HepG2 (cell line): ENCODE measurements around the gene COMMD1. TPM values are rescaled to one million over a fixed set of nuclear protein-coding genes. Genes with fewer than 3 reads are reported as not detected.

ENCODE experiments used
- ASH2L ChIP-seq: fragments of 300-600, 200-600 bp; sonication (generic); IDR thresholded peaks from 2 replicates; pipeline ENCODE4 v1.7.0; 2017; ENCODE audit warnings: low read depth, mild to moderate bottlenecking, moderate library complexity, mixed read lengths, low read length; ENCODE audit not compliant: insufficient read length
- ATF7 ChIP-seq, 2 experiments: fragments of 450-650 bp in 1 of 2; sonication (generic) in 1 of 2; formaldehyde crosslinking in 1 of 2; IDR thresholded peaks; 2 replicates each; pipeline versions ENCODE4 v1.4.0 to v1.6.1; 2016 to 2020; ENCODE audit warnings: antibody characterized with exemption in 1 of 2, mild to moderate bottlenecking in 1 of 2, missing genetic modification reagents in 1 of 2
- FOXK1 ChIP-seq: sonication (generic); formaldehyde crosslinking; IDR thresholded peaks from 2 replicates; pipeline ENCODE4 v1.4.0; 2020; ENCODE audit warnings: low read depth, missing genetic modification reagents, borderline replicate concordance
- GTF3A ChIP-seq: sonication (generic); formaldehyde crosslinking; conservative IDR thresholded peaks from 2 replicates; pipeline ENCODE4 v1.4.0; 2020; ENCODE audit warnings: mild to moderate bottlenecking, missing genetic modification reagents
- HIC2 ChIP-seq: sonication (generic); formaldehyde crosslinking; IDR thresholded peaks from 2 replicates; pipeline ENCODE4 v1.9.0; 2022; ENCODE audit warnings: low read depth, missing genetic modification reagents
- HNF4A ChIP-seq: sonication (generic); formaldehyde crosslinking; IDR thresholded peaks from 2 replicates; pipeline ENCODE4 v1.4.0; 2020; ENCODE audit warnings: missing genetic modification reagents
- IRF9 ChIP-seq: sonication (generic); formaldehyde crosslinking; IDR thresholded peaks from 2 replicates; pipeline ENCODE4 v1.8.0; 2022; ENCODE audit warnings: missing genetic modification reagents, mild to moderate bottlenecking, borderline replicate concordance
- KDM5A ChIP-seq: fragments of 200-600 bp; sonication (generic); IDR thresholded peaks from 2 replicates; pipeline ENCODE4 v1.7.0; 2018; ENCODE audit warnings: antibody characterized with exemption, mild to moderate bottlenecking, low read length, borderline replicate concordance
- MYPOP ChIP-seq: sonication (generic); formaldehyde crosslinking; IDR thresholded peaks from 2 replicates; pipeline ENCODE4 v1.8.1; 2023; ENCODE audit warnings: mild to moderate bottlenecking, moderate library complexity, missing genetic modification reagents
- NFIC ChIP-seq: IDR thresholded peaks from 2 replicates; pipeline ENCODE4 v1.6.1; 2012; ENCODE audit warnings: mild to moderate bottlenecking, low read length, inconsistent platforms
- NFKBIZ ChIP-seq: IDR thresholded peaks from 2 replicates; pipeline ENCODE4 v1.6.1; 2018; ENCODE audit warnings: missing genetic modification reagents, missing compliant biosample characterization
- NRL ChIP-seq: sonication (generic); formaldehyde crosslinking; IDR thresholded peaks from 2 replicates; pipeline ENCODE4 v1.5.0; 2020; ENCODE audit warnings: missing genetic modification reagents, mild to moderate bottlenecking, moderate library complexity, borderline replicate concordance
- PRMT3 ChIP-seq: sonication (generic); formaldehyde crosslinking; IDR thresholded peaks from 2 replicates; pipeline ENCODE4 v1.8.1; 2022; ENCODE audit warnings: low read depth, mild to moderate bottlenecking, moderate library complexity, missing genetic modification reagents, borderline replicate concordance
- RARA ChIP-seq: IDR thresholded peaks from 2 replicates; pipeline ENCODE4 v1.6.1; 2016; ENCODE audit warnings: missing genetic modification reagents, missing compliant biosample characterization
- SMC3 ChIP-seq: IDR thresholded peaks from 2 replicates; pipeline ENCODE4 v1.6.1; 2011; ENCODE audit warnings: low read length, improper control_type of control experiment
- ZNF446 ChIP-seq: sonication (generic); formaldehyde crosslinking; IDR thresholded peaks from 2 replicates; pipeline ENCODE4 v1.5.0; 2020; ENCODE audit warnings: mild to moderate bottlenecking, missing genetic modification reagents
- ZNF557 ChIP-seq: sonication (generic); formaldehyde crosslinking; IDR thresholded peaks from 2 replicates; pipeline ENCODE4 v1.4.0; 2020; ENCODE audit warnings: missing genetic modification reagents
- ZNF597 ChIP-seq: sonication (generic); formaldehyde crosslinking; IDR thresholded peaks from 2 replicates; pipeline ENCODE4 v1.5.0; 2020; ENCODE audit warnings: missing genetic modification reagents
- ZNF598 ChIP-seq: sonication (generic); formaldehyde crosslinking; IDR thresholded peaks from 2 replicates; pipeline ENCODE4 v1.5.1; 2020; ENCODE audit warnings: mild to moderate bottlenecking, missing genetic modification reagents, borderline replicate concordance
- ZNF713 ChIP-seq: sonication (generic); formaldehyde crosslinking; IDR thresholded peaks from 2 replicates; pipeline ENCODE4 v1.4.0; 2020; ENCODE audit warnings: mild to moderate bottlenecking, missing genetic modification reagents
- ZNF776 ChIP-seq: sonication (generic); formaldehyde crosslinking; IDR thresholded peaks from 2 replicates; pipeline ENCODE4 v1.4.0; 2020; ENCODE audit warnings: mild to moderate bottlenecking, missing genetic modification reagents
- ZNF879 ChIP-seq: sonication (generic); formaldehyde crosslinking; IDR thresholded peaks from 2 replicates; pipeline ENCODE4 v1.8.1; 2023; ENCODE audit warnings: missing genetic modification reagents
- polyA plus RNA-seq, 8 experiments: library from polyadenylated mRNA; depleted of rRNA in 3 of 8; stranded (reverse) in 7 of 8; unstranded in 1 of 8; fragments of >200 nt; fragmentation: Illumina TruSeq in 4 of 8; extraction: Trizol in 4 of 8; gene quantifications; 2 replicates each; pipeline versions ENCODE4 v1.2.1 to v1.2.3, GENCODE V29; 2011 to 2016; ENCODE audit warnings: low read depth in 4 of 8, missing spikeins in 1 of 8, mixed read lengths in 1 of 8; ENCODE audit not compliant: insufficient read depth in 1 of 8
- total RNA-seq, 5 experiments: library from RNA; depleted of rRNA; stranded (reverse); fragments of >200 nt; fragmentation: Illumina TruSeq; extraction: Trizol; gene quantifications; 2 replicates each; pipeline ENCODE4 v1.2.3, GENCODE V29; 2016; ENCODE audit warnings: low read depth in 1 of 5

COMMD1 gene
- total and polyA plus RNA-seq, 2 of the 13 experiments (the other 11 are each of a cell fraction or from before 2014, with no cell fraction given): 25.7 to 105 TPM

- TF ChIP-seq FOXK1 (peak; percentile 91; the same call in 1 of the 2 replicates), ZNF879 (no peak; the same call in 1 of the 2 replicates), ZNF557 (peak; percentile 96), IRF9 (CRISPR knock-in tag) (peak; percentile 99; the same call in 1 of the 2 replicates), SMC3 (no peak), ZNF776 (CRISPR knock-in tag) (no peak; the same call in 1 of the 2 replicates), ZNF597 (CRISPR knock-in tag) (0 out of 2 replicates have a peak, but pooled peaks have one; percentile 58), GTF3A (CRISPR knock-in tag) (peak; percentile 80; the same call in 1 of the 2 replicates), HIC2 (CRISPR knock-in tag) (peak; percentile 56), RARA (CRISPR knock-in tag) (peak; percentile 56), NRL (CRISPR knock-in tag) (peak; percentile 97), ZNF598 (peak; percentile 98), HNF4A (CRISPR knock-in tag) (no peak; the same call in 1 of the 2 replicates), KDM5A (peak; percentile 98), ATF7 (IDR thresholded peaks at IDR 0.05) (no peak), ATF7 (CRISPR knock-in tag; IDR thresholded peaks at IDR 0.05) (peak; percentile 59; the same call in 1 of the 2 replicates), ZNF713 (CRISPR knock-in tag) (peak; percentile 39; the same call in 1 of the 2 replicates), NFIC (no peak), PRMT3 (CRISPR knock-in tag) (peak; percentile 92; the same call in 1 of the 2 replicates), ZNF446 (CRISPR knock-in tag) (peak; percentile 97), ASH2L (peak; percentile 99), MYPOP (CRISPR knock-in tag) (peak; percentile 97), NFKBIZ (CRISPR knock-in tag) (peak; percentile 82; the same call in 1 of the 2 replicates)
Measured at GRCh38 chr2:61888267-61889055, 17.0 kb upstream of the COMMD1 start, which contains the start of gene CCT4 (continued).
